HG02943 (cell line): ENCODE data around the gene IL37.

Experiments used
- ATAC-seq: cut with Tn5 transposase; IDR thresholded peaks from one replicate; pipeline ENCODE4 v1.9.1; 2021; ENCODE audit warnings: mild to moderate bottlenecking, low read depth, moderate library complexity; ENCODE audit not compliant: unreplicated experiment

Gene IL37, protein sequence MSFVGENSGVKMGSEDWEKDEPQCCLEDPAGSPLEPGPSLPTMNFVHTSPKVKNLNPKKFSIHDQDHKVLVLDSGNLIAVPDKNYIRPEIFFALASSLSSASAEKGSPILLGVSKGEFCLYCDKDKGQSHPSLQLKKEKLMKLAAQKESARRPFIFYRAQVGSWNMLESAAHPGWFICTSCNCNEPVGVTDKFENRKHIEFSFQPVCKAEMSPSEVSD

DNA sequence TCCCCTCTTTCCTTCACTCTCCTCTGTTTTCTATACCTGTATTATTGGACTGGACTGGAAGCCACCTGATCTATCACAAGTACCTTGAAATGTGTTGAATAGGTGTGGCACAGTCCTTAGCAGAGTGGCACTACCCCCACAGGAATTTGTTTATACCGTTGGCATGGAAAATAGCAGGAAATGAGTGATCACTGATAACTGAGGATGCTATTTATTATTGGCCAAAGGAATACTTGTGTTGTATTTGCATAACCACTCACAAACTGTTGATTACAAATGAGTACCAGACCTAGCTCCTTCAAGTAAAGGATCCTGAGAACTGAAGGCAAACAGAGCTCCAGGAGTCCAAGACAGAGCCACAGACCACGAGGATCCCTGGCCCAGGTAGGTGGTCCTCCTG lies at the start of gene IL37:
Gene IL37 (plus strand): TSS at position 301 of the 400 bp plus-strand sequence. CDS start 1,848 bp downstream, outside the sequence.
- no peak for ATAC-seq

- no peak for ATAC-seq
Measured at GRCh38 chr2:112864072-112864471, 46.9 kb upstream of the IL37 start.

- ATAC-seq = no peak
Measured at GRCh38 chr2:112866128-112866835, 44.7 kb upstream of the IL37 start.

DNA sequence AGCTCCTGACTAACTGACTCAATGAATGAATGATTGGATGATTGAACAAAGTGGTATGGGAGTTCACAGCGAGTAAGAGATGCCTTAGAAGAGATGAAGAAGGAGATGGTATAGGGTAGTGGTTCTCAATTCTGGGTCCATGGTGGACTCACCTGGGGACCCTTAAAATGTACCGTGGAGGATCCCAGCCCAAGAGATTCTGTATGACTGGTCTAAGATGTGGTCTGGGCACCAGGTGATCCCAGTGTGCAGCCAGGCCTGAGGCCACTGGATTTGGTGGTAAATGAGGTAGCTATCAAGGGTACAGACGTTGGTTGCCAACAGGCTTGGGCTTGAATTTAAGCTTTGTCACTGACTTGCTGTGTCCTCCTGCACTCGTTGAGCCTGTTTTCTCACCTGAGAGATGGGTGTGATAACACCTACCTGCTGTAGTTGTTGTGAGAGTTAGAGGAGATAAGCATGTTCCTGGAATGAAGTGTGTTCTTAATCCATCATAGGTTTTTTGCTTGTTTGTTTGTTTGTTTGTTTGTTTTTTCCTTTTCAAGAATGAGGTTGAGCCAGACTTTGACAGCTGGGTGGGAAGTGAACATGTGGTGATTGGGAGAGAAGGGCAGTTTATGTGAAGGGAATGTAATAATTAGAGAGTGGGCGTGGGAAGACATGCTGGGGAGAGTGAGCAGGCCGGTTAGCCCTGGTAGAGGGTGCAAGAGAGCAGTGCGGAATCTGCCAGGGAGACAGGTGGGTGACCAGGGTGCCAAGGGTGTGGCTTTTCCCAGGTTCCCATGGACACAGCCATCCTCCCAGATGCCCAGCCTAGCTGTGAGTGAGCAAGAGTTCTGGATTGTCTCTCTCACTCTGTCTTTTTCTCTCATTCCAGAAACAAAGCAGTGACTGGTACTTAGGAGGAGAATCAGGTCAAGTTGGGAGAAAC lies 43.0 kb upstream of the IL37 start:
- no peak for ATAC-seq

DNA sequence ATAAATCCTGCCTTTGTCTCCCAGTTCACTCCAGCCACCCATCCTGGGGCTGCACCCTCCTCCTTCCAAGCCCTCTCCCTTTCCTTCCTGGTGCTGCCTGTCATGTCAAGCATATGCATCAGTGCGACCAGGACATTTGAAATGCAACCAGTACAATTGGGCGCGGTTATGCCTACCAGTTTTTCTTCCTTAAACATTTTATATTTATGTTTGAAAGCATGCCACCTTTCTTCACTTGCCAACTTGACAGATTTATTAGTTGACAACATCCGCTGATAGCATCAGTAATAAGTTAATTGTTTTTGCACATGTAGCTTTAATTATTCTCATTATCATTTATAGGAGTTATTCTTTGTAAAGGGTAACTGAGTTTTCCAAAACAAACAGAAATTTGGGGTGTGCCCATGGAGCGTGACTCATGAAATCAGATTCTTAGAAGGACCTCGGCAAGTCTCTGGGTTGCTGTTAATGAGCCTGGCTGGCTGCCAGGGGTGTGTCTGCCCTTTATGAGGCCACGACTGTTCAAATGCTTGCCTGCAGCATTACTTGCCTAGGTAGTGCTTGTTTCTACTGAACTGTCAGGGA lies 41.6 kb upstream of the IL37 start:
- ATAC-seq = no peak

- ATAC-seq = no peak
Measured at GRCh38 chr2:112870841-112871835, 39.8 kb upstream of the IL37 start.

DNA sequence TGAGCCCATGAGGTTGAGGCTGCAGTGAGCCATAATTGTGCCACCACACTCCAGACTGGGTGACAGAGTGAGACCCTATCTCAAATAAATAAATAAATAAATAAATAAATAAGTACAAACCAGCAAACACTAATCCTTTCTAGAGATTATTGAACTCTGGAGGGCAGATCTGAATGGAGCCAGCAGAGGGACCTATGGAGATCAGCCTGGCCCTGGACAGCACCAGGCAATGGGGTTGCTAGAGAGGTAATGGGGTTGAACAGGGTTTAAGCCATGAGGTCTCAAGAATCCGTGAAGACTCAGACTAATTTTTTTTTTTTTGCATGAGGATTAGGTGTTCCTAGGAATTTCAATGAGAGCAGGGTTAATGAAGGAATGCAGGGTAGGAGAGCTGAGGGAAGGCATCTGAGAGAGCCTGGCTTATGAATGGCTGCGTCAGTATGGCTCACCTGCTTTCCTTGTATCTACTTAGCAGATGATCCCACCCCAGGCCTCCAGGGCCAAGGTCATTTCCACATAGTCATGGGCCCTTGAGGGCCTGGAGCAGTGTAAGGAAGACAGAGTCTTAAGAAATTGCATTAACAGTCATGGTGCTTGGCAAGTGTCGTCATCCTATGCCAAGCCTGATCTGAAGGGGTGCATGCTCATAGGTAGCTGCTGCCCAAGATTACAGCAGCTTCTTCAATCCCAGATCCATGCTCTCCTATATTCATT lies 34.6 kb upstream of the IL37 start:
- ATAC-seq = no peak

DNA sequence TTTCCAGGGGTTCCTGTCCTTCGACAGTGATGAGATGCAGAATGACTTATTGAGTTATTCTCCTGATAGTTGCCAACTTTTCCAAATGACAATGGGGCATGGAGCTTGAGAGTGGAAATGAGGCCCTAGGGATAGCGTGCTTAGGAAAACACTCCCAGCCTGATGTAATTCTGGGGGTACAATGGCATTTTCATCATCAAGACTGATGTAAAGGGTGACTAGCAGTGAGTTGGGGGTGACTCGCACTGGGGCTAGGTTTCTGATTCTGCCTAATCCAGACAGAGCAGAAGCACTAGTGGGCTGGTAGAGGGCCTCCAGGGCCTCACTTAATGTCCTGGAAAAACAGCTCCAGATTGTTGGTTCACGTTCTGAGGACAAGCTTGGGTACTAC lies 34.0 kb upstream of the IL37 start:
- ATAC-seq = no peak

DNA sequence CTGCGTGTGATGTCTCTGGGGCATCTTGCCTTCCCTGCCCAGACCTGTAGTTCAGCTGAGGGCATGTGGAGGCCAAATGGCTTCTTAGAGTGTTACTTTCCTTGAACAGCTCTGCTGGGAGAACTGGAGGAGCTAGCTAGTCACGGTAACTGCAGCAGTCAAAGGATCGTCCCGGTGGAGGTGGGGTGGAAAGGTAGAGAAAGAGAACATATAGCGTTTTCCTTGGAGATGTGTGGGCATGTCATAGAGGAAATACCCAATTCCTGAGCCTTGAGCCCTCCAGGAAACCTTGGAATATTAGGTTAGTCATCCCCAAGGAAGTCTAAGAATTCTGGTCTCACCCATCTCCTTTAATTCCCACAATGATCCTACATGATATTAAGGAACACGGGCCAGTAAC lies 33.5 kb upstream of the IL37 start:
- no peak for ATAC-seq

GRCh38 chr2:112879491-112880041 lies 31.4 kb upstream of the IL37 start:
- ATAC-seq = no peak

DNA sequence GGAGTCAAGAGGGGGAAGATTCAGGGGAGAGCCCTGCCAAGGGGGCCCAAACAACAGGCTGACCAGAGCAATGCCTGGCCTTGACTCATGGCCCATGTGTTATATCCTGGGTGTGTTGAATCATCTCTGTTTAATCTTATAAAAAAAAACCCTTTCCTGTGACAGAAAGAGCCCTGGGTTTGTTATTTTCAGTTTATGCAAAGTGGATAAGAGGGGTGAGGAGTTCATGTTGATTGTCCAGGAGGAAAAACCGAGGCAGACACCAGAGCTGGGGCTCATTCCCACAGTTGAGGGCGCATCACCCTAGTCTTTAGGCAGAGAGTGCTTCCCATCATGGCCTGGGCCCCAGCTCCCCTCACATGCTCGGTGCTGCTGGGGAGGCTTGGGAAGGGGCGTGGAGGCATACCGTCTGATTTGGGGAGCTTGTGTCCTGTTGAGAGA lies 30.9 kb upstream of the IL37 start:
- no peak for ATAC-seq

- no peak for ATAC-seq
Measured at GRCh38 chr2:112880696-112881095, 30.3 kb upstream of the IL37 start.

- ATAC-seq = peak; percentile 60
Measured at GRCh38 chr2:112881217-112881985, 29.6 kb upstream of the IL37 start.

DNA sequence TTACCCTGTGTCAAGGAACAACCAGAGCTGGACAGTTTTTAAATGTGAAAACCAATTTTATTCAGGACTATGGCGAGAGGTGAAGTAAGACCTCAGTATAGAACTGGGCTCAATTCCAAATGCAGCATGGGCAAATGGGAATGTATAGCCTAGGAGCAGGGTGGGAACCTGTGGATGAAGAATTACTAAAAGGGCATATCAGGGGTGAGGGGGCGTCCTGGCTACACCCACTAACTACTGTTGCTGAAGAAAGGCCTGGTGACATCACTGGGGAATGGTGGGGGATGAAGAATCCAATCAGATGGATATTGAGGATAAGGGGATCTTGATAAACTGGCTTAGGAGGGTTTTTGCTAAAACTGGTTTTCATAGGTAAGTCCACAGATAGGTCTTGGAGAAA lies 27.3 kb upstream of the IL37 start:
- no peak for ATAC-seq

- no peak for ATAC-seq
Measured at GRCh38 chr2:112884869-112885505, 26.0 kb upstream of the IL37 start.

DNA sequence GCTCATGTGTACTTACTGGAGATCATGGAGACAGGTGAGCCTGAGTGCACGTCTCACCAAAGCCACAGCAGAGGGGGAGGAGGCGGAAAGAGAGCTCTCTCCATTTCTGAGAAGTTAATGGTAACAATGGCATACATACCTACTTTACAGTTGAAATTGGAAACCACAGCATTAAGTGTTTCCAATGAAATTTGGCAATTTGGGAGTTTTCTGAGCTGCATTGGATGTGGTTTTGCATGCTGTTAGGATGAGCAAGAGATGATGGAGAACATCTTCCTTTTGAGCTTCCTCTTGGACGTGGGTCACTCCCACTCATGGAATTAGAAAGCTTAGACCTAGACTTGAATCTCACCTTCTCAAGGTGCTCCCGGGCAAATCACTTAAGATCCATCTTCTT lies 25.5 kb upstream of the IL37 start:
- no peak for ATAC-seq

DNA sequence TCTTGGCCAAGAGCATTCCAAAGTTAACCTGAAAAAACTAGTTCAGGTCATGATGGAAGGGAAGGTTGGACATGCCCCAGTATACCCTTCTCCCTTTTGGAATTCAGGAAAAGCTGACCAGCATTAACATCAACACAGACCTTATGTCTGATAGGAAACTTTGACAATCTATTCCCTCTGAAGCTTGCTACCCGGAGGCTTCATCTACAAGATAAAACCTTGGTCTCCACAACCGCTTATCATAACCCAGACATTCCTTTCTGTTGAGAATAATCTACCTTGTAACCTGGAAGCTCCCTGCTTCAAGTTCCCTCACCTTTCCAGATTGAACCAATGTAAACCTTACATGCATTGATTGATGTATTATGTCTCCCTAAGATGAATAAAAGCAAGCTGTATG lies 24.7 kb upstream of the IL37 start:
- ATAC-seq = no peak
